Keratinocyte (primary cell): ENCODE results near the gene ASB13. TPM values are rescaled to one million over a fixed set of nuclear protein-coding genes. Genes with fewer than 3 reads are reported as not detected.

ENCODE experiments used
- DNase-seq: peaks from one replicate; pipeline ENCODE4 v3.0.0-alpha.2; 2011; ENCODE audit warnings: low read depth, missing footprints, low spot score
- FAIRE-seq: peaks from 2 replicates; lab custom pipeline; 2011; peaks lifted over from hg19 to GRCh38; lab: Jason Lieb, UNC
- H2AFZ ChIP-seq: 2 replicates; pipeline ENCODE4 v1.6.0; 2012; ENCODE audit warnings: low read length, control low read depth, inconsistent platforms; ENCODE audit not compliant: control insufficient read depth
- H3K27ac ChIP-seq: 2 replicates; pipeline ENCODE4 v1.5.1; 2011; ENCODE audit warnings: low read length; ENCODE audit not compliant: control insufficient read depth, insufficient read depth
- H3K27me3 ChIP-seq: 3 replicates; pipeline ENCODE4 v1.6.0; 2011; ENCODE audit warnings: low read length; ENCODE audit not compliant: control insufficient read depth, insufficient read depth; ENCODE audit errors: extremely low read depth
- H3K36me3 ChIP-seq, 2 experiments: 2 replicates in 1 of 2; 3 replicates in 1 of 2; pipeline ENCODE4 v1.5.1; 2011; ENCODE audit warnings: low read length in 2 of 2, mild to moderate bottlenecking in 1 of 2; ENCODE audit not compliant: control insufficient read depth in 2 of 2, insufficient read depth in 2 of 2; ENCODE audit errors: extremely low read depth in 1 of 2
- H3K4me1 ChIP-seq: 3 replicates; pipeline ENCODE4 v1.5.1; 2011; ENCODE audit warnings: low read length; ENCODE audit not compliant: control insufficient read depth, insufficient read depth; ENCODE audit errors: extremely low read depth
- H3K4me2 ChIP-seq: 3 replicates; pipeline ENCODE4 v1.6.0; 2011; ENCODE audit warnings: low read depth, low read length; ENCODE audit not compliant: control insufficient read depth, insufficient read depth; ENCODE audit errors: extremely low read depth
- H3K4me3 ChIP-seq, 3 experiments: fragments of 200-600 bp in 1 of 3; sonication (generic) in 1 of 3; 2 replicates in 2 of 3; 3 replicates in 1 of 3; pipeline ENCODE4 v1.5.1; 2011 to 2016; ENCODE audit warnings: low read length in 3 of 3, mild to moderate bottlenecking in 3 of 3, control low read depth in 2 of 3, inconsistent platforms in 1 of 3, low read depth in 1 of 3, mixed read lengths in 1 of 3, mixed run types in 1 of 3, moderate library complexity in 1 of 3; ENCODE audit not compliant: control insufficient read depth in 2 of 3, insufficient read depth in 2 of 3; ENCODE audit errors: extremely low read depth in 1 of 3
- H3K79me2 ChIP-seq: 2 replicates; pipeline ENCODE4 v1.6.0; 2012; ENCODE audit warnings: low read length; ENCODE audit not compliant: control insufficient read depth, insufficient read depth
- H3K9ac ChIP-seq: 3 replicates; pipeline ENCODE4 v1.6.0; 2011; ENCODE audit warnings: low read length; ENCODE audit not compliant: control insufficient read depth, insufficient read depth; ENCODE audit errors: extremely low read depth
- H3K9me1 ChIP-seq: 3 replicates; pipeline ENCODE4 v1.6.0; 2011; ENCODE audit warnings: low read length; ENCODE audit not compliant: control insufficient read depth, insufficient read depth; ENCODE audit errors: extremely low read depth
- H3K9me3 ChIP-seq: 2 replicates; pipeline ENCODE4 v1.5.1; 2012; ENCODE audit warnings: low read depth, low read length; ENCODE audit not compliant: control insufficient read depth
- H4K20me1 ChIP-seq: 3 replicates; pipeline ENCODE4 v1.6.0; 2011; ENCODE audit warnings: low read length; ENCODE audit not compliant: control insufficient read depth, insufficient read depth; ENCODE audit errors: extremely low read depth
- CTCF ChIP-seq, 3 experiments: IDR thresholded peaks in 1 of 3; conservative IDR thresholded peaks in 1 of 3; optimal IDR thresholded peaks in 1 of 3; 2 replicates in 2 of 3; 3 replicates in 1 of 3; pipeline versions ENCODE3 to v1.5.1; 2011; ENCODE audit warnings: low read length in 3 of 3, mild to moderate bottlenecking in 3 of 3, moderate library complexity in 2 of 3, control low read depth in 1 of 3, inconsistent platforms in 1 of 3; ENCODE audit not compliant: insufficient read depth in 2 of 3; ENCODE audit errors: extremely low read depth in 1 of 3
- EZH2 ChIP-seq: IDR thresholded peaks from one replicate; pipeline ENCODE4 v1.6.1; 2012; ENCODE audit warnings: inconsistent platforms, mild to moderate bottlenecking, low read length, moderate library complexity
- dilution Hi-C: fragments of 300-500 bp; cut with MboI; formaldehyde crosslinking; loops from one replicate; pipeline ENCODE4 v1.7.0; 2020; ENCODE audit warnings: low sequenced_read_pairs; ENCODE audit not compliant: extremely low pct_ligation_motif_present
- polyA plus RNA-seq, 5 experiments: library from polyadenylated mRNA; depleted of rRNA in 3 of 5; stranded (reverse) in 3 of 5; stranded (forward) in 1 of 5; unstranded in 1 of 5; fragments of >200 nt; gene quantifications; 1 replicate in 1 of 5; 2 replicates in 3 of 5; 3 replicates in 1 of 5; pipeline versions ENCODE4 v1.2.1 to v1.2.3, GENCODE V29; 2011 to 2012; ENCODE audit warnings: missing spikeins in 2 of 5, low read depth in 1 of 5, low replicate concordance in 1 of 5

The ASB13 gene
- polyA plus RNA-seq, 1 donor (not counting 4 experiments of a cell fraction or from before 2014, with no cell fraction given) = 6.4 TPM

- no peak for FAIRE-seq
- TF ChIP-seq CTCF (optimal IDR thresholded peaks at IDR 0.05 in 1 of 3, IDR thresholded peaks at IDR 0.05 in 1 of 3, conservative IDR thresholded peaks at IDR 0.05 in 1 of 3; ENCODE audit: extremely low read depth in 1 of 3, insufficient read depth in 2 of 3, low read length in 3 of 3) (peak; percentile 60 to 76 (median 63)), EZH2 (no peak)
- peaks cover 55% of the 10 kb centered on the region for H3K79me2 ChIP-seq
- peak overlapping the region; percentile 94 to 97 (median 94) for H3K4me3 ChIP-seq
- peak overlapping the region; percentile 95 for H3K4me2 ChIP-seq
- peak overlapping the region; percentile 84 for H2AFZ ChIP-seq
- peak overlapping the region; percentile 88 for H3K9ac ChIP-seq
- dilution Hi-C loops = no loop called here
- no peaks in the 10 kb centered on the region for H3K27me3 ChIP-seq
- H3K9me3 ChIP-seq = no peaks in the 10 kb centered on the region
- H3K36me3 ChIP-seq = no peaks in the 10 kb centered on the region
- peak overlapping the region; percentile 83 for H3K27ac ChIP-seq
- peaks cover 3% of the 10 kb centered on the region for H3K9me1 ChIP-seq
- peak; percentile 30 for DNase-seq
- peaks cover 13% of the 10 kb centered on the region for H3K4me1 ChIP-seq
- no peaks in the 10 kb centered on the region for H4K20me1 ChIP-seq
Measured at GRCh38 chr10:5684971-5685763, 18.8 kb upstream of the ASB13 start.

- Histone ChIP-seq H3K9ac (peak within 1 kb of the TSS; percentile 88), H3K4me2 (peak within 1 kb of the TSS; percentile 95), H3K27ac (peak within 1 kb of the TSS; percentile 83), H4K20me1 (no peaks in the 10 kb centered on the region), H3K4me1 (peaks cover 13% of the 10 kb centered on the region), H3K27me3 (no peaks in the 10 kb centered on the region), H3K36me3 (no peaks in the 10 kb centered on the region), H3K79me2 (peaks cover 48% of the 10 kb centered on the region), H3K4me3 (peak within 1 kb of the TSS; percentile 94 to 97 (median 94)), H3K9me3 (no peaks in the 10 kb centered on the region), H2AFZ (peak within 1 kb of the TSS; percentile 95), H3K9me1 (peaks cover 3% of the 10 kb centered on the region)
- dilution Hi-C loops = no loop called here
- DNase-seq = peak; percentile 74
- FAIRE-seq = peak; percentile 68
- TF ChIP-seq CTCF (optimal IDR thresholded peaks at IDR 0.05 in 1 of 3, IDR thresholded peaks at IDR 0.05 in 1 of 3, conservative IDR thresholded peaks at IDR 0.05 in 1 of 3; ENCODE audit: extremely low read depth in 1 of 3, insufficient read depth in 2 of 3, low read length in 3 of 3) (no peak), EZH2 (no peak)
Measured at GRCh38 chr10:5684318-5684970, 18.0 kb upstream of the ASB13 start, which contains the start of gene TASOR2. Gene TASOR2 (plus strand): TSS chr10:5684838. CDS start chr10:5720643, 35,805 bp downstream.
